HepG2 (cell line): ENCODE measurements around the gene BPHL. TPM values are rescaled to one million over a fixed set of nuclear protein-coding genes. Genes with fewer than 3 reads are reported as not detected.

Source experiments
- FOXK1 ChIP-seq: sonication (generic); formaldehyde crosslinking; IDR thresholded peaks from 2 replicates; pipeline ENCODE4 v1.4.0; 2020; ENCODE audit warnings: low read depth, missing genetic modification reagents, borderline replicate concordance
- GPN1 ChIP-seq: sonication (generic); formaldehyde crosslinking; IDR thresholded peaks from 2 replicates; pipeline ENCODE4 v1.5.1; 2020; ENCODE audit warnings: missing genetic modification reagents, borderline replicate concordance
- HNRNPL ChIP-seq: fragments of 200-400 bp; formaldehyde crosslinking; IDR thresholded peaks from 2 replicates; pipeline ENCODE4 v1.6.1; 2017; ENCODE audit warnings: mild to moderate bottlenecking, low read depth, low read length
- ZNF180 ChIP-seq: sonication (generic); formaldehyde crosslinking; IDR thresholded peaks from 2 replicates; pipeline ENCODE4 v1.4.0; 2020; ENCODE audit warnings: low read depth, missing genetic modification reagents, borderline replicate concordance
- ZNF674 ChIP-seq: sonication (generic); formaldehyde crosslinking; IDR thresholded peaks from 2 replicates; pipeline ENCODE4 v1.5.0; 2020; ENCODE audit warnings: low read depth, mild to moderate bottlenecking, missing genetic modification reagents
- polyA plus RNA-seq, 8 experiments: library from polyadenylated mRNA; depleted of rRNA in 3 of 8; stranded (reverse) in 7 of 8; unstranded in 1 of 8; fragments of >200 nt; fragmentation: Illumina TruSeq in 4 of 8; extraction: Trizol in 4 of 8; gene quantifications; 2 replicates each; pipeline versions ENCODE4 v1.2.1 to v1.2.3, GENCODE V29; 2011 to 2016; ENCODE audit warnings: low read depth in 4 of 8, missing spikeins in 1 of 8, mixed read lengths in 1 of 8; ENCODE audit not compliant: insufficient read depth in 1 of 8
- total RNA-seq, 5 experiments: library from RNA; depleted of rRNA; stranded (reverse); fragments of >200 nt; fragmentation: Illumina TruSeq; extraction: Trizol; gene quantifications; 2 replicates each; pipeline ENCODE4 v1.2.3, GENCODE V29; 2016; ENCODE audit warnings: low read depth in 1 of 5
- TF ChIP-seq, protein P1 (sequence below): IDR thresholded peaks from 2 replicates; pipeline ENCODE4 v1.4.0; 2020; ENCODE audit warnings: mild to moderate bottlenecking, missing genetic modification reagents
- TF ChIP-seq, protein P2 (sequence below): sonication (generic); formaldehyde crosslinking; IDR thresholded peaks from 2 replicates; pipeline ENCODE4 v1.4.0; 2020; ENCODE audit warnings: missing genetic modification reagents
- TF ChIP-seq, protein P3 (sequence below): sonication (generic); IDR thresholded peaks from 2 replicates; pipeline ENCODE4 v1.6.1; 2016; ENCODE audit warnings: low read depth, borderline replicate concordance
- TF ChIP-seq, protein P4 (sequence below): sonication (generic); formaldehyde crosslinking; IDR thresholded peaks from 2 replicates; pipeline ENCODE4 v1.4.0; 2020; ENCODE audit warnings: mild to moderate bottlenecking, low read depth, missing genetic modification reagents
- TF ChIP-seq, protein P5 (sequence below): sonication (generic); formaldehyde crosslinking; IDR thresholded peaks from 2 replicates; pipeline ENCODE4 v1.4.0; 2020; ENCODE audit warnings: missing genetic modification reagents, mild to moderate bottlenecking, borderline replicate concordance
- TF ChIP-seq, protein P6 (sequence below): sonication (generic); formaldehyde crosslinking; IDR thresholded peaks from 2 replicates; pipeline ENCODE4 v1.5.0; 2020; ENCODE audit warnings: mild to moderate bottlenecking, low read depth, missing genetic modification reagents, borderline replicate concordance

The BPHL gene
- total and polyA plus RNA-seq, 2 of the 13 experiments (the other 11 are each of a cell fraction or from before 2014, with no cell fraction given): 37.8 to 39.5 TPM

DNA sequence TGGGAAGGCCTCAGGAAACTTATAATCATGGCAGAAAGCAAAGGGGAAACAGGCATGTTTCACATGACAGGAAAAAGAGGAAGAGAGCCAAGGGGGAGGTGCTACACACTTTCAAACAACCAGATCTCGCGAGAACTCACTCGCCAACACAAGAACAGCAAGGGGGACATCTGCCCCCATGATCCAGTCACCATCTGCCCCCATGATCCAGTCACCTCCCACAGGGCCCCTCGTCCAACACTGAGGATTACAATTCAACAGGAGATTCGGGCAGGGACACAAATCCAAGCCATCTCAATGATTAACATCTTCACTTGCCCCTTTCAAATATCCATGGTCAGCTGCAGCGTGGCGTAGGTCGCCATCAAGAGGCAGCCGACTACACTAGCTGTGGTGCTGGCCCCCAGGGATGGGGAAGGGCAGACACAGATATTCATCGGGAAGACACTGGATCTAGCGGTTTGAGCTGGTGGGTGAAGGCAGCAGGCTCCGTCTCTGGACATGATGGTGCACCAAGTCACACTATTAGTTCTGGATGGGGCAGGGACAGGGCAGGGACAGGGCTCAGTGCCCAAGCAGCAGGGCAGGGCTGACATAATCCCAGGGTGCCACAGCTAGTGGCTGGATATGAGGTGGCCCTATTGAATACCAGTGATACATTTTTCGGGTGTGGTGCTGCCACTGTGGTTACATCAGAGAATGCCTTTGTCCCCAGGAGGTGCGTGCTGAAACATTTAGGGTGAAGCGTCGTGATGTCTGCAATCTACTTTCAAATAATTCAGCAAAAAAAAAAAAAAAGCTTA lies 77.4 kb downstream of the BPHL start (continued):
- TF ChIP-seq, protein P1, sequence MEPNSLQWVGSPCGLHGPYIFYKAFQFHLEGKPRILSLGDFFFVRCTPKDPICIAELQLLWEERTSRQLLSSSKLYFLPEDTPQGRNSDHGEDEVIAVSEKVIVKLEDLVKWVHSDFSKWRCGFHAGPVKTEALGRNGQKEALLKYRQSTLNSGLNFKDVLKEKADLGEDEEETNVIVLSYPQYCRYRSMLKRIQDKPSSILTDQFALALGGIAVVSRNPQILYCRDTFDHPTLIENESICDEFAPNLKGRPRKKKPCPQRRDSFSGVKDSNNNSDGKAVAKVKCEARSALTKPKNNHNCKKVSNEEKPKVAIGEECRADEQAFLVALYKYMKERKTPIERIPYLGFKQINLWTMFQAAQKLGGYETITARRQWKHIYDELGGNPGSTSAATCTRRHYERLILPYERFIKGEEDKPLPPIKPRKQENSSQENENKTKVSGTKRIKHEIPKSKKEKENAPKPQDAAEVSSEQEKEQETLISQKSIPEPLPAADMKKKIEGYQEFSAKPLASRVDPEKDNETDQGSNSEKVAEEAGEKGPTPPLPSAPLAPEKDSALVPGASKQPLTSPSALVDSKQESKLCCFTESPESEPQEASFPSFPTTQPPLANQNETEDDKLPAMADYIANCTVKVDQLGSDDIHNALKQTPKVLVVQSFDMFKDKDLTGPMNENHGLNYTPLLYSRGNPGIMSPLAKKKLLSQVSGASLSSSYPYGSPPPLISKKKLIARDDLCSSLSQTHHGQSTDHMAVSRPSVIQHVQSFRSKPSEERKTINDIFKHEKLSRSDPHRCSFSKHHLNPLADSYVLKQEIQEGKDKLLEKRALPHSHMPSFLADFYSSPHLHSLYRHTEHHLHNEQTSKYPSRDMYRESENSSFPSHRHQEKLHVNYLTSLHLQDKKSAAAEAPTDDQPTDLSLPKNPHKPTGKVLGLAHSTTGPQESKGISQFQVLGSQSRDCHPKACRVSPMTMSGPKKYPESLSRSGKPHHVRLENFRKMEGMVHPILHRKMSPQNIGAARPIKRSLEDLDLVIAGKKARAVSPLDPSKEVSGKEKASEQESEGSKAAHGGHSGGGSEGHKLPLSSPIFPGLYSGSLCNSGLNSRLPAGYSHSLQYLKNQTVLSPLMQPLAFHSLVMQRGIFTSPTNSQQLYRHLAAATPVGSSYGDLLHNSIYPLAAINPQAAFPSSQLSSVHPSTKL: peak; percentile 57
- TF ChIP-seq ZNF180 (CRISPR knock-in tag) (no peak), ZNF674 (CRISPR knock-in tag) (no peak), FOXK1 (peak; percentile 81; the same call in 1 of the 2 replicates), HNRNPL (peak; percentile 77; the same call in 1 of the 2 replicates), GPN1 (CRISPR knock-in tag) (no peak)
- TF ChIP-seq, protein P2, sequence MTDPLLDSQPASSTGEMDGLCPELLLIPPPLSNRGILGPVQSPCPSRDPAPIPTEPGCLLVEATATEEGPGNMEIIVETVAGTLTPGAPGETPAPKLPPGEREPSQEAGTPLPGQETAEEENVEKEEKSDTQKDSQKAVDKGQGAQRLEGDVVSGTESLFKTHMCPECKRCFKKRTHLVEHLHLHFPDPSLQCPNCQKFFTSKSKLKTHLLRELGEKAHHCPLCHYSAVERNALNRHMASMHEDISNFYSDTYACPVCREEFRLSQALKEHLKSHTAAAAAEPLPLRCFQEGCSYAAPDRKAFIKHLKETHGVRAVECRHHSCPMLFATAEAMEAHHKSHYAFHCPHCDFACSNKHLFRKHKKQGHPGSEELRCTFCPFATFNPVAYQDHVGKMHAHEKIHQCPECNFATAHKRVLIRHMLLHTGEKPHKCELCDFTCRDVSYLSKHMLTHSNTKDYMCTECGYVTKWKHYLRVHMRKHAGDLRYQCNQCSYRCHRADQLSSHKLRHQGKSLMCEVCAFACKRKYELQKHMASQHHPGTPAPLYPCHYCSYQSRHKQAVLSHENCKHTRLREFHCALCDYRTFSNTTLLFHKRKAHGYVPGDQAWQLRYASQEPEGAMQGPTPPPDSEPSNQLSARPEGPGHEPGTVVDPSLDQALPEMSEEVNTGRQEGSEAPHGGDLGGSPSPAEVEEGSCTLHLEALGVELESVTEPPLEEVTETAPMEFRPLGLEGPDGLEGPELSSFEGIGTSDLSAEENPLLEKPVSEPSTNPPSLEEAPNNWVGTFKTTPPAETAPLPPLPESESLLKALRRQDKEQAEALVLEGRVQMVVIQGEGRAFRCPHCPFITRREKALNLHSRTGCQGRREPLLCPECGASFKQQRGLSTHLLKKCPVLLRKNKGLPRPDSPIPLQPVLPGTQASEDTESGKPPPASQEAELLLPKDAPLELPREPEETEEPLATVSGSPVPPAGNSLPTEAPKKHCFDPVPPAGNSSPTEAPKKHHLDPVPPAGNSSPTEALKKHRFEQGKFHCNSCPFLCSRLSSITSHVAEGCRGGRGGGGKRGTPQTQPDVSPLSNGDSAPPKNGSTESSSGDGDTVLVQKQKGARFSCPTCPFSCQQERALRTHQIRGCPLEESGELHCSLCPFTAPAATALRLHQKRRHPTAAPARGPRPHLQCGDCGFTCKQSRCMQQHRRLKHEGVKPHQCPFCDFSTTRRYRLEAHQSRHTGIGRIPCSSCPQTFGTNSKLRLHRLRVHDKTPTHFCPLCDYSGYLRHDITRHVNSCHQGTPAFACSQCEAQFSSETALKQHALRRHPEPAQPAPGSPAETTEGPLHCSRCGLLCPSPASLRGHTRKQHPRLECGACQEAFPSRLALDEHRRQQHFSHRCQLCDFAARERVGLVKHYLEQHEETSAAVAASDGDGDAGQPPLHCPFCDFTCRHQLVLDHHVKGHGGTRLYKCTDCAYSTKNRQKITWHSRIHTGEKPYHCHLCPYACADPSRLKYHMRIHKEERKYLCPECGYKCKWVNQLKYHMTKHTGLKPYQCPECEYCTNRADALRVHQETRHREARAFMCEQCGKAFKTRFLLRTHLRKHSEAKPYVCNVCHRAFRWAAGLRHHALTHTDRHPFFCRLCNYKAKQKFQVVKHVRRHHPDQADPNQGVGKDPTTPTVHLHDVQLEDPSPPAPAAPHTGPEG (CRISPR knock-in tag): no peak
- TF ChIP-seq, protein P3, sequence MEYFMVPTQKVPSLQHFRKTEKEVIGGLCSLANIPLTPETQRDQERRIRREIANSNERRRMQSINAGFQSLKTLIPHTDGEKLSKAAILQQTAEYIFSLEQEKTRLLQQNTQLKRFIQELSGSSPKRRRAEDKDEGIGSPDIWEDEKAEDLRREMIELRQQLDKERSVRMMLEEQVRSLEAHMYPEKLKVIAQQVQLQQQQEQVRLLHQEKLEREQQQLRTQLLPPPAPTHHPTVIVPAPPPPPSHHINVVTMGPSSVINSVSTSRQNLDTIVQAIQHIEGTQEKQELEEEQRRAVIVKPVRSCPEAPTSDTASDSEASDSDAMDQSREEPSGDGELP: peak; percentile 35; the same call in 1 of the 2 replicates
- TF ChIP-seq, protein P4, sequence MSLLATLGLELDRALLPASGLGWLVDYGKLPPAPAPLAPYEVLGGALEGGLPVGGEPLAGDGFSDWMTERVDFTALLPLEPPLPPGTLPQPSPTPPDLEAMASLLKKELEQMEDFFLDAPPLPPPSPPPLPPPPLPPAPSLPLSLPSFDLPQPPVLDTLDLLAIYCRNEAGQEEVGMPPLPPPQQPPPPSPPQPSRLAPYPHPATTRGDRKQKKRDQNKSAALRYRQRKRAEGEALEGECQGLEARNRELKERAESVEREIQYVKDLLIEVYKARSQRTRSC (CRISPR knock-in tag): no peak
- TF ChIP-seq, protein P5, sequence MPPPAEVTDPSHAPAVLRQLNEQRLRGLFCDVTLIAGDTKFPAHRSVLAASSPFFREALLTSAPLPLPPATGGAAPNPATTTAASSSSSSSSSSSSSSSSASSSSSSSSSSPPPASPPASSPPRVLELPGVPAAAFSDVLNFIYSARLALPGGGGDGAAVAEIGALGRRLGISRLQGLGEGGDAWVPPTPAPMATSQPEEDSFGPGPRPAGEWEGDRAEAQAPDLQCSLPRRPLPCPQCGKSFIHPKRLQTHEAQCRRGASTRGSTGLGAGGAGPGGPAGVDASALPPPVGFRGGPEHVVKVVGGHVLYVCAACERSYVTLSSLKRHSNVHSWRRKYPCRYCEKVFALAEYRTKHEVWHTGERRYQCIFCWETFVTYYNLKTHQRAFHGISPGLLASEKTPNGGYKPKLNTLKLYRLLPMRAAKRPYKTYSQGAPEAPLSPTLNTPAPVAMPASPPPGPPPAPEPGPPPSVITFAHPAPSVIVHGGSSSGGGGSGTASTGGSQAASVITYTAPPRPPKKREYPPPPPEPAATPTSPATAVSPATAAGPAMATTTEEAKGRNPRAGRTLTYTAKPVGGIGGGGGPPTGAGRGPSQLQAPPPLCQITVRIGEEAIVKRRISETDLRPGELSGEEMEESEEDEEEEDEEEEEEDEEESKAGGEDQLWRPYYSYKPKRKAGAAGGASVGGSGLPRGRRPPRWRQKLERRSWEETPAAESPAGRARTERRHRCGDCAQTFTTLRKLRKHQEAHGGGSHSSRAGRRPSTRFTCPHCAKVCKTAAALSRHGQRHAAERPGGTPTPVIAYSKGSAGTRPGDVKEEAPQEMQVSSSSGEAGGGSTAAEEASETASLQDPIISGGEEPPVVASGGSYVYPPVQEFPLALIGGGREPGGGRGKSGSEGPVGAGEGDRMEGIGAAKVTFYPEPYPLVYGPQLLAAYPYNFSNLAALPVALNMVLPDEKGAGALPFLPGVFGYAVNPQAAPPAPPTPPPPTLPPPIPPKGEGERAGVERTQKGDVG (CRISPR knock-in tag): no peak
- TF ChIP-seq, protein P6, sequence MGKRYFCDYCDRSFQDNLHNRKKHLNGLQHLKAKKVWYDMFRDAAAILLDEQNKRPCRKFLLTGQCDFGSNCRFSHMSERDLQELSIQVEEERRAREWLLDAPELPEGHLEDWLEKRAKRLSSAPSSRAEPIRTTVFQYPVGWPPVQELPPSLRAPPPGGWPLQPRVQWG (CRISPR knock-in tag): no peak
